ENCODE results near the gene LRP1B.

- TF ChIP-seq CTCF (IDR thresholded peaks at IDR 0.05) (no peak), ZFX (IDR thresholded peaks at IDR 0.05; ENCODE audit: borderline replicate concordance) (no peak)
Measured at GRCh38 chr2:141493936-141494335, 636.9 kb downstream of the LRP1B start.
